ENCODE measurements around the gene SMAD6. TPM values are rescaled to one million over a fixed set of nuclear protein-coding genes. Genes with fewer than 3 reads are reported as not detected.

The SMAD6 gene
- total RNA-seq, 3 donors from 2014 or later (not counting 1 experiment from before 2014, with no cell fraction given) = 0.07 to 0.38 (median 0.09) TPM

DNA sequence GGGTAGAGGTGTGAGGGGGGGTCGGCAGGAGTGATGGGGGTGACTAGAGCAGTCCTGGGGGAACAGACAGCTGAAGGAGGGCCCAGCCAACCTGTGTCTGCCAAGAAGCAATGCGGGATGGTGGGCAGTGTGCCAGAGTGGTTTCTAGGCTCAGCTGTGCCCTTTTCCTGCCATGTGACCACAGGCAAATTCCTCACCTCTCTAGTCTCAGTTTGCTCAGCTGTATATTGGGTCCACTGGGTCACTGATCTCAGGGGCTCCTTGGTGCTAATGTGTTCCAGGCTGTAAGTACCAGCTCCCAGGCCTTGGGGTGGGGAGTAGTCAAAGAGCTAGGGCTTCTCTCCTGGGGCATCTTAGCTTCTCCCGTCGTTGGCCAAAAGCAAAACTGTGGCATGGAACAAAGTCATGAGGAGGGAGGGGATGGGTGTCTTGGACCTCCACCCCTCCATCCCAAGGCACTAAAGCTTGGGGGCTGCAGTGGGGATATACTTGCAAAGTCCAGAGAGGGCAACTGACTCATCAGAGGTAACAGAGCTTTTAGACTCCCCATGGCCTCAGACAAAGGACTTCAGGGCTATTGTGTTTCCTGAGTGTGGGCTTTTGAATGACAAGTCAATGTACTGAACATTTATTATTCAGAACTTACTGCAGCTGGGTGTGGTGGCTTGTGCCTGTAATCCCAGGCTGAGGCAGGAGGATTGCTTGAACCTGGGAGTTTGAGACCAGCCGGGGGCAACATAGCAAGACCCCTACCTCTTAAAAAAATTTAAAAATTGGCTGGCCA is 20.9 kb downstream of the SMAD6 start:
- no peaks in the 10 kb centered on the region for H3K36me3 ChIP-seq (ENCODE audit: control insufficient read depth, insufficient read depth, low read length)
- DNase-seq (no peak), ATAC-seq (no peak)
- no peaks in the 10 kb centered on the region for H3K4me1 ChIP-seq (ENCODE audit: control insufficient read depth, insufficient read depth, low read length)
- no peaks in the 10 kb centered on the region for H3K27me3 Mint-ChIP-seq (ENCODE audit: low read depth in 2 of 2)
- no peak overlapping the region for H3K4me3 Mint-ChIP-seq
- no peaks in the 10 kb centered on the region for H3K27me3 ChIP-seq (ENCODE audit: control insufficient read depth, insufficient read depth, low read length)
- H3K9me3 ChIP-seq (ENCODE audit: control insufficient read depth, insufficient read depth, low read length) = no peaks in the 10 kb centered on the region
- H3K4me1 Mint-ChIP-seq = no peaks in the 10 kb centered on the region
- no peaks in the 10 kb centered on the region for H3K9me3 Mint-ChIP-seq
- no peak overlapping the region for H3K27ac ChIP-seq (ENCODE audit: low read length)
- no peak overlapping the region for H3K27ac Mint-ChIP-seq
- intact Hi-C loops (cut with micrococcal nuclease) = no loop called here
- WGBS (ENCODE audit: insufficient coverage) = 74% methylated on average over 4 of the region's 5 CpGs
- H3K36me3 Mint-ChIP-seq = no peaks in the 10 kb centered on the region
- TF ChIP-seq, protein P1, sequence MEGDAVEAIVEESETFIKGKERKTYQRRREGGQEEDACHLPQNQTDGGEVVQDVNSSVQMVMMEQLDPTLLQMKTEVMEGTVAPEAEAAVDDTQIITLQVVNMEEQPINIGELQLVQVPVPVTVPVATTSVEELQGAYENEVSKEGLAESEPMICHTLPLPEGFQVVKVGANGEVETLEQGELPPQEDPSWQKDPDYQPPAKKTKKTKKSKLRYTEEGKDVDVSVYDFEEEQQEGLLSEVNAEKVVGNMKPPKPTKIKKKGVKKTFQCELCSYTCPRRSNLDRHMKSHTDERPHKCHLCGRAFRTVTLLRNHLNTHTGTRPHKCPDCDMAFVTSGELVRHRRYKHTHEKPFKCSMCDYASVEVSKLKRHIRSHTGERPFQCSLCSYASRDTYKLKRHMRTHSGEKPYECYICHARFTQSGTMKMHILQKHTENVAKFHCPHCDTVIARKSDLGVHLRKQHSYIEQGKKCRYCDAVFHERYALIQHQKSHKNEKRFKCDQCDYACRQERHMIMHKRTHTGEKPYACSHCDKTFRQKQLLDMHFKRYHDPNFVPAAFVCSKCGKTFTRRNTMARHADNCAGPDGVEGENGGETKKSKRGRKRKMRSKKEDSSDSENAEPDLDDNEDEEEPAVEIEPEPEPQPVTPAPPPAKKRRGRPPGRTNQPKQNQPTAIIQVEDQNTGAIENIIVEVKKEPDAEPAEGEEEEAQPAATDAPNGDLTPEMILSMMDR (IDR thresholded peaks at IDR 0.05) = no peak
- no peak overlapping the region for H3K4me3 ChIP-seq (ENCODE audit: low read length)

DNA sequence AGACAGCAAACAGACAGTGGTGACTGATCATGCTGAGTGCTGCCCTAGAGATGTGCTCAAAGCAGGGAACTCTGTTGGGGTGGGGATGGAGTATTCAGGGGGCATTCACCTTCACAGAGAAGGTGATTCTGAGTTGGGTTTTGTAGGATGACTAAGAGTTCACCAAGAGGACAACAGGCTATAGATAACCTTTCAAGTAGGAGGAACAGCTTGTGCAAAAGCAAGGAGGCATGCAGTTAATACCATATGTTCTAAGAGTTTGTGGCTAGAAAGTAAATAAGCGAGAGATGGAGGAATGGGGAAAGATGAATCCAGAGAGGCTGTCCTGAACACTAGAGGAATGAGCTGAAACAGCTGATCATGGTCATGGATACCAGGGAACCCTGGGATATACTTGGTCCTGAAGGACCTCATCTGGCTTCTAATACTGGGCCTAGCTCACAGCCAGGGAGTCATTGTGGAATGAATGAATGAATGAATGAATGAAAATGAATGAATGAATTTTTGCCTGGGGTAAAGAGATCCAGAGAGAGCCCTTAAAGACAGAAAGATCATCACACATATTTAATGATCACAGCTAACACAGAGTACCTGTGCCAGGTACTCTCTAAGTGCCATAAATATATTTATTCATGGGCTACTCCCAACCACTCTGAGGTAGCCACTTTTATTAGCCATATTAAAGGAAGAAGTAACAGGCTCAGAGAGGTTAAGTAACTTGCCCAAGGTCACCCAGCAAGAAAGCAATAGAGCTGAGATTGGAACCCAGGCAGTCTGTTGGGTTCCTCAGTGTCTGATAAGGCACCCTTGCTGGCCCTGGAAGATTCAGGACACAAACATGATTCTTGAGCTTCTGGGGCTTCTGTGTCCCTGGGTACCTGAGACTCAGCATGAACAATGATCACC is 22.0 kb downstream of the SMAD6 start:
- Histone ChIP-seq H3K36me3 (ENCODE audit: control insufficient read depth, insufficient read depth, low read length) (no peaks in the 10 kb centered on the region), H3K4me1 (ENCODE audit: control insufficient read depth, insufficient read depth, low read length) (no peaks in the 10 kb centered on the region), H3K4me3 (ENCODE audit: low read length) (no peak overlapping the region), H3K27me3 (ENCODE audit: control insufficient read depth, insufficient read depth, low read length) (no peaks in the 10 kb centered on the region), H3K27ac (ENCODE audit: low read length) (no peak overlapping the region), H3K9me3 (ENCODE audit: control insufficient read depth, insufficient read depth, low read length) (no peaks in the 10 kb centered on the region)
- Mint-ChIP-seq H3K27me3 (ENCODE audit: low read depth in 2 of 2) (no peaks in the 10 kb centered on the region), H3K9me3 (no peaks in the 10 kb centered on the region), H3K27ac (no peak overlapping the region), H3K4me1 (no peaks in the 10 kb centered on the region), H3K4me3 (no peak overlapping the region), H3K36me3 (no peaks in the 10 kb centered on the region)
- WGBS (ENCODE audit: insufficient coverage) = 96% methylated on average over 1 of the region's 1 CpG
- intact Hi-C loops (cut with micrococcal nuclease) = no loop called here
- TF ChIP-seq, protein P1 (IDR thresholded peaks at IDR 0.05) = no peak
- ATAC-seq (no peak), DNase-seq (no peak)

DNA sequence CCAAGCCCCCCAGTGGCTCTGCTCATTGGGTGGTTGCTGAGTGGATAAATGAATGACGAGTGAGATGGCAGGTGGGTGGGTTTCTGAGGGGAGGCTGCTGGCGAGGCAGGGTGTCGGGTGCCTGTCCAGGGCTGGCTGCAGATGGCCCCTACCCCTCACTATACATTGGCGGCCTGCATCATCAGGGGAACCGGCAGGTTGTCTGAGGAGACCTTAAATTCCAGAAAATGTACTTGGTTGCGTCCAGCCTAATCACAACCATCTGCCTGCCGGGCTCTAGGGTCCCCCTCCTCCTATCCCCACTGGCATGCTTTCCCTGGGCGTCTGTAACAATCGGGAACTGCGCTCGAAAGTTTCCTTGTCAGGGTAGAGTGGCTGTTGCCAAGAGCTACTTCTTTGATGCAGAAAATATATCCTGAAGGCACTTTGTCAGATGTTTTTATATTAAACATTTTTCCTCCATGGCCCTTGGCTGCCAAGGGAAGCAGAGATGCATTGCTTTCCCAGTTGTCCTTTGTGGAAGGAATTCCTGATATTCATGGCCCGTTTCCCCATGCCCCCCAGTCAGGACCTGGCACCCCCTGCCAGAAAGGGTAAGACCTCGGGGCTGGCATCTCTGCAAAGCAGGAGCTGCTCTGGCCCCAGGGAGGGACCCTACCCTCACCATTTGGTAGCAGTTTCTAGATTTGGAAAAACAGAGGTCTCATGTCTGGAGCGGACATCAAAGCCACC is 22.9 kb downstream of the SMAD6 start:
- H3K27me3 ChIP-seq (ENCODE audit: control insufficient read depth, insufficient read depth, low read length) = no peaks in the 10 kb centered on the region
- TF ChIP-seq, protein P1 (IDR thresholded peaks at IDR 0.05) = no peak
- no peaks in the 10 kb centered on the region for H3K4me1 ChIP-seq (ENCODE audit: control insufficient read depth, insufficient read depth, low read length)
- H3K27me3 Mint-ChIP-seq (ENCODE audit: low read depth in 2 of 2) = no peaks in the 10 kb centered on the region
- H3K4me3 ChIP-seq (ENCODE audit: low read length) = no peak overlapping the region
- ATAC-seq = no peak
- no peak for DNase-seq
- H3K4me3 Mint-ChIP-seq = no peak overlapping the region
- no peak overlapping the region for H3K27ac Mint-ChIP-seq
- H3K36me3 Mint-ChIP-seq = no peaks in the 10 kb centered on the region
- no peaks in the 10 kb centered on the region for H3K9me3 ChIP-seq (ENCODE audit: control insufficient read depth, insufficient read depth, low read length)
- no peak overlapping the region for H3K27ac ChIP-seq (ENCODE audit: low read length)
- no peaks in the 10 kb centered on the region for H3K9me3 Mint-ChIP-seq
- 90% methylated on average over 14 of the region's 14 CpGs for WGBS (ENCODE audit: insufficient coverage)
- intact Hi-C loops (cut with micrococcal nuclease) = no loop called here
- H3K36me3 ChIP-seq (ENCODE audit: control insufficient read depth, insufficient read depth, low read length) = no peaks in the 10 kb centered on the region
- no peaks in the 10 kb centered on the region for H3K4me1 Mint-ChIP-seq

Data from natural killer cell (primary cell).